Middle frontal gyrus (tissue), 1 donor: ENCODE results near the gene RUNDC3A.
"Not testable (repeated sequence)": the region's sequence is repeated elsewhere in the genome, so short reads cannot be mapped to it uniquely, and the experiment has no call there.

Experiments used
- DNase-seq: peaks from one replicate; pipeline ENCODE4 v3.0.0-alpha.2; 2015; ENCODE audit warnings: low spot score; ENCODE audit errors: extremely low spot score

Gene RUNDC3A

DNA sequence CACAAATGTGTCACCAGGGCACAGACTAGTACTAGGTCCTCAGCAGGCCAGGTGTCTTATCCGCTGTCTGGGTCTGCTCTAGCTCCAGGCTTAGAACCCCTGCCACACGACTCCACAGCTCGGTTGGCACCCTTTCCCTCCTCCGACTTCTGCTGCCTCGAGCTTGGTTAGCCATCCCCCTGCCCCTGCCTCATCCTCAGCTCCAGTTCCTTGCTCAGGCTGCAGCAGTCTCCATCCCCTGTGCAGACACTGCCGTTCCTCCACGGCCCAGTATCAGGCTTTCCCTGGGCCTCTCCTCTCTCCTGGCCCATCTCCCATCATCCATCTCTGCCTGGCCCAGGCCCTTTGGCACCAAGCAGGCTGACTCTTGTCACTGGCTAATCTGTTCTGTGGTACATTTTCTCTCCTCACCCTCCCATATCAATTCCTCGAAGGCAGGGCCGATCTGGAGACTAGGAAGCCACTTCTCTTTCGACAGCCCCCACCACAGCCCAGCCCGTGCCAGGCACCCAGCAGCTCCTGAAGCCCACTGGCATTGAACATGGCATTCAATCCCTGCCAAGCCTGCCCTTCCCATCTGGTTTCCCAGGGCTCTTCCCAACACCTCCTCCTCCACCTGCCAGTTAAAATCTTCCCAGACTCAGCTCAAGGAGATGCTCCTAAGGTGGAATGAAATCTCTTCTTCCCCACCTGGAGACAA, 35.3 kb downstream of the RUNDC3A start:
- DNase-seq = no peak

- peak; percentile 97 for DNase-seq
These were observed 36.6 kb downstream of the RUNDC3A start, which contains the start of gene GRN for GRCh38 chr17:44344939-44345453. Gene GRN, plus strand, starts transcription at chr17:44345302. Its CDS starts 3,863 bp downstream, at chr17:44349165.

GRCh38 chr17:44345454-44346026, 37.1 kb downstream of the RUNDC3A start:
- DNase-seq = peak; percentile 28

- no peak for DNase-seq
These were observed 37.9 kb downstream of the RUNDC3A start for GRCh38 chr17:44346064-44346844.

DNA sequence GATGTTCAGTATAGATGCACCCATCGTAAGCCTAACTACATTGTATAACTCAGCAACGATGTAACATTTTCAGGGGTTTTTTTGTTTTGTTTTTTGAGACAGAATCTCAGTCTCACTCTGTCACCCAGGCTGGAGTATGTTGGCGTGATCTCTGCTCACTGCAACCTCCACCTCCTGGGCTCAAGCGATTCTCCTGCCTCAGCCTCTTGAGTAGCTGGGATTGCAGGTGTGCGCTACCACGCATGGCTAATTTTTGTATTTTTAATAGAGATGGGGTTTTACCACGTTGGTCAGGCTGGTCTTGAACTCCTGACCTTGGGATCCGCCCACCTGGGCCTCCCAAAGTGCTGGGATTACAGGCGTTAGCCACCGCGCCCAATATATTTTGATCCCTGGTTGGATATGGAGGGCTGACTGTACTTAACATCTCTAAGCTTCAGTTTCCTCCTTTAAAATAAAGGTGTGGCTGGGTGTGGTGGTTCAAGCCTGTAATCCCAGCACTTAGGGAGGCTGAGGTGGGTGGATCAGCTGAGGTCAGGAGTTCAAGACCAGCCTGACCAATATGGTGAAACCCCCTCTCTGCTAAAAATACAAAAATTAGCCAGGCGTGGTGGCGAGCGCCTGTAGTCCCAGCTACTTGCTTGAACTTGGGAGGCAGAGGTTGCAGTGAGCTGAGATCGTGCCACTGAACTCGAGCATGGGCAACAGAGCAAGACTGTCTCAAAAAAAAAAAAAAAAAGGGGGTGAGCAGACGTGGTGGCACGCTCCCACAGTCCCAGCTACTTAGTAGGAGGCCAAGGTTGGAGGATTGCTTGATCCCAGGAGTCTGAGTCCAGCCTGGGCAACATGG, 39.0 kb downstream of the RUNDC3A start:
- not testable (repeated sequence) for DNase-seq

GRCh38 chr17:44348234-44348987, 40.0 kb downstream of the RUNDC3A start:
- DNase-seq = no peak

DNA sequence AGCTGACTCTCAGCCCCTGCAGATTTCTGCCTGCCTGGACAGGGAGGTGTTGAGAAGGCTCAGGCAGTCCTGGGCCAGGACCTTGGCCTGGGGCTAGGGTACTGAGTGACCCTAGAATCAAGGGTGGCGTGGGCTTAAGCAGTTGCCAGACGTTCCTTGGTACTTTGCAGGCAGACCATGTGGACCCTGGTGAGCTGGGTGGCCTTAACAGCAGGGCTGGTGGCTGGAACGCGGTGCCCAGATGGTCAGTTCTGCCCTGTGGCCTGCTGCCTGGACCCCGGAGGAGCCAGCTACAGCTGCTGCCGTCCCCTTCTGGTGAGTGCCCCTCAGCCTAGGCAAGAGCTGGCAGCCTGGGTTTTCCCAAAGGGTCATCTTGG, 40.6 kb downstream of the RUNDC3A start:
- DNase-seq = no peak

GRCh38 chr17:44349553-44350070, 41.2 kb downstream of the RUNDC3A start:
- no peak for DNase-seq

- DNase-seq = no peak
These were observed 42.4 kb downstream of the RUNDC3A start for GRCh38 chr17:44350733-44351226.

DNA sequence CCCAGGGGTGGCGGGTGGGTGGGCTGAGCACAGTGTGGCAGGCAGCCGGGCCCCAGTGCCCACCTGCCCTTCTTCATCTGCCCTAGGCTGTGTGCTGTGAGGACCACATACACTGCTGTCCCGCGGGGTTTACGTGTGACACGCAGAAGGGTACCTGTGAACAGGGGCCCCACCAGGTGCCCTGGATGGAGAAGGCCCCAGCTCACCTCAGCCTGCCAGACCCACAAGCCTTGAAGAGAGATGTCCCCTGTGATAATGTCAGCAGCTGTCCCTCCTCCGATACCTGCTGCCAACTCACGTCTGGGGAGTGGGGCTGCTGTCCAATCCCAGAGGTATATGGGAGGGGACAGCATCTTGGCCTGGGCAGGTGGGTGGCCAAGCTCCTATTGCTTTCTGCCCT, 43.1 kb downstream of the RUNDC3A start:
- DNase-seq = no peak

DNA sequence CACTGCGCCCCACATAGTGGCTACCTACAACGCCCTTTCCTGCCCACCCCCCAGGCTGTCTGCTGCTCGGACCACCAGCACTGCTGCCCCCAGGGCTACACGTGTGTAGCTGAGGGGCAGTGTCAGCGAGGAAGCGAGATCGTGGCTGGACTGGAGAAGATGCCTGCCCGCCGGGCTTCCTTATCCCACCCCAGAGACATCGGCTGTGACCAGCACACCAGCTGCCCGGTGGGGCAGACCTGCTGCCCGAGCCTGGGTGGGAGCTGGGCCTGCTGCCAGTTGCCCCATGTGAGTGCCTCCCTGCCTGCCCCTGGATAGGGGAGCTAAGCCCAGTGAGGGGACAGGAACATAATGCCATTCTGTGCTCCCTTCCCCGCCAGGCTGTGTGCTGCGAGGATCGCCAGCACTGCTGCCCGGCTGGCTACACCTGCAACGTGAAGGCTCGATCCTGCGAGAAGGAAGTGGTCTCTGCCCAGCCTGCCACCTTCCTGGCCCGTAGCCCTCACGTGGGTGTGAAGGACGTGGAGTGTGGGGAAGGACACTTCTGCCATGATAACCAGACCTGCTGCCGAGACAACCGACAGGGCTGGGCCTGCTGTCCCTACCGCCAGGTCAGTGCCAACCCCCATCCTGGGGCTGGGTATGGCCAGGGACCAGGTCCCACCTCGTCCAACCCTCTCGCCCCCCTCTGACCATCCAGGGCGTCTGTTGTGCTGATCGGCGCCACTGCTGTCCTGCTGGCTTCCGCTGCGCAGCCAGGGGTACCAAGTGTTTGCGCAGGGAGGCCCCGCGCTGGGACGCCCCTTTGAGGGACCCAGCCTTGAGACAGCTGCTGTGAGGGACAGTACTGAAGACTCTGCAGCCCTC, 43.8 kb downstream of the RUNDC3A start:
- no peak for DNase-seq

DNA sequence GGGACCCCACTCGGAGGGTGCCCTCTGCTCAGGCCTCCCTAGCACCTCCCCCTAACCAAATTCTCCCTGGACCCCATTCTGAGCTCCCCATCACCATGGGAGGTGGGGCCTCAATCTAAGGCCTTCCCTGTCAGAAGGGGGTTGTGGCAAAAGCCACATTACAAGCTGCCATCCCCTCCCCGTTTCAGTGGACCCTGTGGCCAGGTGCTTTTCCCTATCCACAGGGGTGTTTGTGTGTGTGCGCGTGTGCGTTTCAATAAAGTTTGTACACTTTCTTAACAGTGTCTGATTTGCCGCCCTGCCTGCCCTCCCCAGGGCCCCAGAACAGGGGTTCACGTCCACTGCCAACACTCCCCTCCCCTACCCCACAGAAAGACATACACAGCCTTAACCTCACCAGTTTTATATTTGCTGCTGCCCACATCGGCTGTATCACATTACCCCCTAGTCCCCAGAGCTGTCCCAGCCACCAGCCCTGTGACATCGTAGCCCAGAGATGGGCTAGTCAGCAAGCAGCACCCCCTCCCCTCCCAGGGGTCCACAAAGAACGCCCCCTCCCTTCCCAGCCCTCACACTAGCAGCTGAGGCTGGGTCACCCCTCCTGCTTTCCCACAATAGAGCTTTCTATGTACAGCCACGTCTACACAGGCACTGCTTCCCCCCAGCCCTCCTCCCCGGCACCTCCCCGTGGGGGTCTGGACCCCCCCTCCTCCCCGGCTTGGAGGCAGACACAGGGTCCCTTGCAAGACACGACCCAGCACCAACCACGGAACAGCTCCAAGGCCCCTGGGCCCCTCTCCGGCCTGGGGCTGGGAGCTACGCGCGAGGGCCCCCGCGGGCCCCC, 44.6 kb downstream of the RUNDC3A start:
- DNase-seq = no peak

DNA sequence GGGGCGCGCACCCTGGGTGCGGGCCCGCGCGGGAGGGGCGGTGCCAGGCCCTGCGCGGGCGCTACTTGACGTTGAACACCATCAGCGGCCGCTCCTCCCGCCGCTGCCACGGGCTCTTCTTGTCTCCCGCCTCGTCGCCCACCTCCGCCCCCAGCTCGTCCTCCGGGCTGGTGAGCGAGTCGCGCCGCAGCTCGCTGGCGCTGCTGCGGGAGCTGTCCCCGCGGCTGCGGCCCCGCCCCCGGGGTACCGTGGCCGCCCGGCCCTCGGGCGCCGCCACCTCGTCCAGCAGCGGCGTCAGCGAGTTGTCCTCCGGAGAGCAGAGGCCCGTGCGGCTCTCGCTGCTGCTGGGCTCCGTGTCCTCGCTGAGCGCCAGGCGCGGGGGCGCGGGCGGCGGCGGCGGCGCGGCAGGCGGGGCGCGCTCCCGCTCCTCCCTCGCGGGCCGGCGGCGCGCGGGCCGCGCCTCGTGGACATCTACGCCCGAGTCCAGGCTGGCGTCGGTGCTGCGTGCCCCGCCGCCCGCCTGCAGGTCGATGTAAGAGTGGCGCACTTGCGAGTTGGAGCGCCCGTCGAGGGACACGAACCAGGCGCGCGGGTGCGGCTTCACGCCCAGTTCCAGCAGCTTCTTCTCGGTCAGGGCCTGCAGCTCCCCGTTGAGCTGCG, 45.4 kb downstream of the RUNDC3A start:
- no peak for DNase-seq

- no peak for DNase-seq
These were observed 46.5 kb downstream of the RUNDC3A start for GRCh38 chr17:44354582-44355561.

- no peak for DNase-seq
These were observed 47.3 kb downstream of the RUNDC3A start for GRCh38 chr17:44355642-44356099.

DNA sequence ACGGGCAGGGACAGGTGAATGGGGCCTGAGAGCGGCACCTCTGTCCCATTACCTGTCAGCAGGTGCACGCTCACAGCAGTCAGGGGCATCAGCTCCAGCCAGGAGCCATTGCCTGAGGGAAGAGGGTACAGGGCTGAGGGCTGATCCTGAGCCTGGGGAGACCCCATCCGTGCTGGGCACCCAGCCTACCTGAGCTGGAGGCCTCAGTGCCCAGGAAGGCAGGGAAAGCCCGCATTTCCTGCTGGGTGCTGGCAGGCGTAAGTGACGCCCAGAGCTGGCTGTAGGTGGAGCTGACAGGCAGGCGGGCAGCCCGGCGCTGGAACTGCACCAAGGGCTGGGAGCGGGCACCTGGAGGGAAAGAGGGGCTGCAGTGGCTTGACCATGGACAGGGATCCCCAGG, 47.8 kb downstream of the RUNDC3A start:
- no peak for DNase-seq
